HG03439 (cell line): ENCODE data around the gene ZC3H12A.

Source experiments
- ATAC-seq: cut with Tn5 transposase; IDR thresholded peaks from one replicate; pipeline ENCODE4 v1.9.1; 2021; ENCODE audit warnings: mild to moderate bottlenecking, moderate library complexity; ENCODE audit not compliant: unreplicated experiment

The ZC3H12A gene

GRCh38 chr1:37474046-37474696, at the start of gene ZC3H12A:
TSS of gene ZC3H12A (plus strand) at chr1:37474580. CDS start at chr1:37475497, 917 bp downstream.
- peak; percentile 60 for ATAC-seq

GRCh38 chr1:37425221-37425620, 49.2 kb upstream of the ZC3H12A start:
- no peak for ATAC-seq

GRCh38 chr1:37429029-37429428, 45.4 kb upstream of the ZC3H12A start:
- ATAC-seq, result no peak

GRCh38 chr1:37430103-37430985, 44.0 kb upstream of the ZC3H12A start:
- ATAC-seq, result no peak

- no peak for ATAC-seq
These were observed 41.7 kb upstream of the ZC3H12A start for GRCh38 chr1:37432716-37433115.

- no peak for ATAC-seq
These were observed 41.2 kb upstream of the ZC3H12A start for GRCh38 chr1:37433171-37433570.

GRCh38 chr1:37434292-37435225, 39.8 kb upstream of the ZC3H12A start:
- ATAC-seq, result no peak

- no peak for ATAC-seq
These were observed 37.3 kb upstream of the ZC3H12A start for GRCh38 chr1:37437087-37437486.

- no peak for ATAC-seq
These were observed 36.1 kb upstream of the ZC3H12A start for GRCh38 chr1:37438037-37438868.

GRCh38 chr1:37438869-37439343, 35.5 kb upstream of the ZC3H12A start:
- ATAC-seq, result no peak

- no peak for ATAC-seq
These were observed 34.9 kb upstream of the ZC3H12A start for GRCh38 chr1:37439349-37439995.

- no peak for ATAC-seq
These were observed 32.9 kb upstream of the ZC3H12A start for GRCh38 chr1:37441490-37441889.

- ATAC-seq, result no peak
These were observed 32.2 kb upstream of the ZC3H12A start for GRCh38 chr1:37442139-37442538.

- ATAC-seq, result no peak
These were observed 31.7 kb upstream of the ZC3H12A start for GRCh38 chr1:37442644-37443043.

GRCh38 chr1:37446874-37447273, 27.5 kb upstream of the ZC3H12A start:
- ATAC-seq, result no peak

- no peak for ATAC-seq
These were observed 26.2 kb upstream of the ZC3H12A start for GRCh38 chr1:37448185-37448584.

- ATAC-seq, result no peak
These were observed 25.5 kb upstream of the ZC3H12A start for GRCh38 chr1:37448691-37449417.

- ATAC-seq, result no peak
These were observed 24.4 kb upstream of the ZC3H12A start for GRCh38 chr1:37449936-37450335.

GRCh38 chr1:37452416-37452815, 22.0 kb upstream of the ZC3H12A start:
- no peak for ATAC-seq
